Stomach smooth muscle (tissue), 2 donors: ENCODE measurements around the gene CFAP100.

Experiments
- H3K27ac ChIP-seq: one replicate; pipeline ENCODE4 v1.7.0; 2013; ENCODE audit warnings: mild to moderate bottlenecking, low read length, inconsistent platforms
- H3K27me3 ChIP-seq, 2 donors: one replicate each; pipeline ENCODE4 v1.7.0; 2013; ENCODE audit warnings: low read length in 2 of 2; ENCODE audit not compliant: insufficient read depth in 2 of 2, control insufficient read depth in 1 of 2
- H3K36me3 ChIP-seq, 2 donors: one replicate each; pipeline ENCODE4 v1.7.0; 2013; ENCODE audit warnings: low read length in 2 of 2; ENCODE audit not compliant: control insufficient read depth in 2 of 2, insufficient read depth in 2 of 2
- H3K4me1 ChIP-seq: one replicate; pipeline ENCODE4 v1.7.0; 2013; ENCODE audit warnings: low read length; ENCODE audit not compliant: control insufficient read depth, insufficient read depth
- H3K4me3 ChIP-seq, 2 donors: one replicate each; pipeline ENCODE4 v1.7.0; 2013; ENCODE audit warnings: low read length in 2 of 2
- H3K9ac ChIP-seq, 2 donors: one replicate each; pipeline ENCODE4 v1.7.0; 2013; ENCODE audit warnings: low read length in 2 of 2, mild to moderate bottlenecking in 1 of 2
- H3K9me3 ChIP-seq, 2 donors: one replicate each; pipeline ENCODE4 v1.7.0; 2013; ENCODE audit warnings: low read length in 2 of 2; ENCODE audit not compliant: control insufficient read depth in 2 of 2
- donor health status: healthy.
- donor health status: Pancreatic carcinoma.

CFAP100 gene

DNA sequence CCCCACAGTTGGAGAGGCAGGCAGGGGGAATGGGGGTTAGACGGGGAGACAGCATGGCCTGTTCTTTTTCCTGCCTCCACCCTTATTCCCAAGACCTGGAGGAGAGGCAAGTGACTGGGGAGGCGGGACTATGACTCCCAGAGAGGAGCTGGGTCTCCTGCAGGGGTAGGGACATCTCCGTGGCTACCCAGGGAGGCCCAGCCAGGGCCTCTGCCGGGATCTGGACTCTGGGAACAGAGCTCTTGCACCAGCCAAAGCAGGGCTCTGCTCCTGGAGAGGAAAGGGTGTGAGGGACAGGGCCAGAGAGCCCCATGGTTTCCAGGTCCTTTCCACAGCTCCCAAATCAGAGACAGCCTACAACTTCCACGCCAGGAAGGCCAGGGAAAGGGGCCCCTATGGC, 22.8 kb downstream of the CFAP100 start:
- Histone ChIP-seq H3K4me1 (no peaks in the 10 kb centered on the region), H3K27me3 (peaks cover 32% of the 10 kb centered on the region in 2 donors), H3K4me3 (no peak overlapping the region), H3K9ac (no peak overlapping the region), H3K9me3 (no peaks in the 10 kb centered on the region), H3K36me3 (no peaks in the 10 kb centered on the region), H3K27ac (no peak overlapping the region)

DNA sequence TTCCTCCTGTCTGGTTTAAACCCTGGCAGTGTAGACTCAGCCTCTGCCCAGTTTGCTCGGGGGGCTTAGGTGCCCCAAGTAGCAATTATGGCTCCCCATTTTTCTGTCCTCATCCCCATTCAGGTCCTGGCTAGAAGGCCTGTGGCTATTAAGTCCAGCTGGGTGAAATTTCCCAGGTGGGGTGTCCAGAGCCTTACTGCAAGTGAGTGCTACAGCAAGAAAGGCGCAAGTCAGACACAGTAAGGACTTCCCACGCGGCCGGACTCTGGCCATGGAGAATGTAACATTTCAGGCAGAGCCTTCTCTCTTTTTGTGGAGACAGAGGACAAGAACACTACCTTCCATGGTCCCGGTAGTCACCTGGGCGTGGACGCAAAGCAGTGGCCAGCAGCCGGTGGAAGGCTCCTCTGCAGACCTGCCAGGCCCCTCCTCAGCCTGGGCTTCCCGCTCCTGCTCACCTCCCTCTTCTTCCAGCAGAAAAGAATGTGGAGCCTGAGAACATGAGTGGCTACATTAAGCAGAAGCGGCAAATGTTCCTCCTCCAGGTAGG, 23.3 kb downstream of the CFAP100 start:
- Histone ChIP-seq H3K36me3 (no peaks in the 10 kb centered on the region), H3K9me3 (no peaks in the 10 kb centered on the region), H3K27ac (no peak overlapping the region), H3K9ac (no peak overlapping the region), H3K27me3 (peaks cover 32% of the 10 kb centered on the region in 2 donors), H3K4me3 (no peak overlapping the region), H3K4me1 (no peaks in the 10 kb centered on the region)

DNA sequence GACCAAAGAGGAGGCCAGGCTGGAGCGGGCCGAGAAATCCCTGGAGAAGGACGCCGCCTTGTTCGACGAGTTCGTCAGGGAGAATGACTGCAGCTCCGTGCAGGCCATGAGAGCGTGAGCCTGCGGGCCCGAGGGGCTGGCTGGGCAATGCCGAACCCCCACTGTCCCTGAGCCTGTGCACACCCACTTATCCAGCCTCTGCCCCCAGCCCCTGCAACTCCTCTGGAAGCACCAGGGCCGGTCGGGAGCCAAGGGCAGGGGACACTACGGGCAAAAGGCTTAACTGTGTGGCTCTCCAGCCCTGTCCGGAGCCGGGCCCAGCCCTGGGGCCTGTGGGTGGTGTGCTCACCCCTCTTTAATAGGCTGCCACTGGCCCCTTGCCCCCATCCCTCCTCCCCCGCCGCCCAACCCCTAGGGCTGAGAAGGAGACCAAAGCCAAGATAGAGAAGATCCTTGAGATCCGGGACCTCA, 24.0 kb downstream of the CFAP100 start:
- H3K4me1 ChIP-seq: no peaks in the 10 kb centered on the region
- no peak overlapping the region for H3K4me3 ChIP-seq
- peaks cover 32% of the 10 kb centered on the region in 2 donors for H3K27me3 ChIP-seq

DNA sequence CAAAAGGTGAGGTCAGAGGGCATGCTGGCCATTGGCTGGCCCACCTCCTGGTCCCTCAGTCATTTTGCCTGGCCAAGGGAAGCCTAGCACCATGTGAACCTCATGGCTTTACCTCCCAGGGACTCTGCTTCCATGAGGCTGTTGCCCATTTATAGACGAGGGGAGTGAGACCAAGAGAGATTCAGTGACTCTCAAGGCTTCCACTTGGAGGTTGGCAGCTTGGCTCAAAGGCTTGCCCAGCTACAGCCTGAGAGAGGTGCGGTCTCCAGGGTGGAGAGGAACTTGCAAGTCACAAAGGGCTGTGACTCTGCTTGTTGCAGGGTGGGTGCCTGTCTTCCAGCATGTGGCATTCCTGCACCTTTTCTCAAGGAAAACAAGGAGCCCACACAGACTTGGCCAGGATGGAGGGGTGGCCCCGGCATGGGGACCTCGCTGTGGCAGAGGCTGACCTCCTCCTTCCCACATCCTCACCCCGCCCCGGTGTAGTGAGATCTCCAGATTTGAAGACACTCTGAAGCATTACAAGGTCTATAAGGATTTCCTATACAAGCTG, 24.5 kb downstream of the CFAP100 start:
- H3K36me3 ChIP-seq: no peaks in the 10 kb centered on the region
- H3K27ac ChIP-seq: no peak overlapping the region
- peaks cover 30 to 32% of the 10 kb centered on the region in 2 donors for H3K27me3 ChIP-seq
- H3K4me3 ChIP-seq: no peak overlapping the region
- no peak overlapping the region for H3K9ac ChIP-seq
- H3K9me3 ChIP-seq: no peaks in the 10 kb centered on the region
- H3K4me1 ChIP-seq: no peaks in the 10 kb centered on the region

More for the DNA sequence above, 24.0 kb downstream of the CFAP100 start:
- Histone ChIP-seq H3K9me3 (no peaks in the 10 kb centered on the region), H3K36me3 (no peaks in the 10 kb centered on the region), H3K27ac (no peak overlapping the region), H3K9ac (no peak overlapping the region)

DNA sequence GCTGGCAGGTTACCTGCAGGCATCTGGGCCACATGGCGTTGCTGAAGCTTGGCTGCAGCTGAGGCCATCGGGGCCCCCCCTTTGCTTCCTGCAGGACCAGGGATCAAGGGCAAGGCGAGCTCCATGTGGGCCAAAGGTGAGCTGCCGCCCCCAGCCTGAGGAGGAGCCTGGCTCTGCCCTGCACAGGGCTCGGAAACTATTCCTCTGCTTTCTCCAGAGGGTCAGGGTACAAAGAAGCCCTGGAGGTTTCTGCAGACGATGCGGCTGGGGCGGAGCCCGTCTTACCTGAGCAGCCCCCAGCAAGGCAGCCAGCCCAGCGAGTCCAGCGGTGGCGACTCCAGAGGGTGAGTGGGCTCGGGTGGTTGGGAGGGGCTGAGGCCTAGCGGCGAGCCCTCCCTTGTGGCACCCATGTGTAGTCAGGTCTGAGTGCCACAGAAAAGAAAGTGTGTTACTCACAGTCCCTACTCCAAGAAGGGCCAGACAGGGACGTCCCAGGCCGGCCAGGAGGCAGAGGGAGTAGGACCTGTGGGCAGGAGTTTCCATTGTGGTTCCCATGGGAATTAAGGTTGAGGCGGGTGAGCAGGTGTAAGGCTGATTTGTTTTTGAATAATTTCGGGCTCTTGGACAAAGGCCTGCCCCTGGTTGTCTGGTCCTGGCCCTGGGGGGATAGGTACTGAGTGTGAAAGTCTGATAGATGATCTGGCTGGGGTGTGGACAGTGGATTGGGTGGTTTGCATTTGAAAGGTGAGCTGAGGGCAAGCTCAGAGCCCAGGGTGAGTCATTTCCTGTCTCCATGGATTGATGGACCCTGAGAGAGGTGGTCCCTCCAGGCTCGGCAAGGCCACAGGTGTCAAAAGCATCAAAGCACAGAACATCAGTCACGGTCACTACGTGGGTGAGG, 25.4 kb downstream of the CFAP100 start:
- Histone ChIP-seq H3K27me3 (peaks cover 22 to 27% of the 10 kb centered on the region in 2 donors), H3K4me3 (no peak overlapping the region), H3K27ac (no peak overlapping the region), H3K9ac (no peak overlapping the region), H3K4me1 (no peaks in the 10 kb centered on the region), H3K36me3 (peaks cover 0 to 3% of the 10 kb centered on the region in 2 donors), H3K9me3 (no peaks in the 10 kb centered on the region)

DNA sequence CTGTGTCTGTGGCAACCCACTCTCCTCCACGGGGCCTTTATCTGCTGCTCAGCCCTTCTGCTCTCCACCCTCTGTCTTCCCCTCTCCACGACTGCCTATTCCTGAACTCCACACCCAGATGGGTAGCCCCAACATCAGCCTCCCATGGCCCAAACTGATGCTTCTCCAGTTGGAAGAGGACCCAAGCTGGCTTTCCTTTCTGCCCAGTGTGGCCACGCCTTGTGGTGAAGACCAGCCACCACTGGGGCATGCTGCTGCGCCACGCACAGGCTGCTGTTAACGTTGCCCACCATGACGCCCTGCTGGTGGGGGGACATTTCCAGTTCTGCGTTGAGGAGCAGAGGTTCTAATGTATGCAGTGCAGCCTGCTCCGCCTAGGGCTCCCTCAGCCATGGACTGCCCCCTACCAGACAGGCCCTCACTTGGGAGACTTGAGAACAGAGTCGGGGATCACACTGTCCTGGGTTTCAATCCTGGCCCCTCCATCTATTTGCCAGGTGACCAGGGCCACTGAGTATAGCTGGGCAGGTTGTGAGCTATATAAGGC, 26.9 kb downstream of the CFAP100 start:
- Histone ChIP-seq H3K4me1 (no peaks in the 10 kb centered on the region), H3K36me3 (peaks cover 0 to 3% of the 10 kb centered on the region in 2 donors), H3K9me3 (peaks cover 3 to 6% of the 10 kb centered on the region in 2 donors)

DNA sequence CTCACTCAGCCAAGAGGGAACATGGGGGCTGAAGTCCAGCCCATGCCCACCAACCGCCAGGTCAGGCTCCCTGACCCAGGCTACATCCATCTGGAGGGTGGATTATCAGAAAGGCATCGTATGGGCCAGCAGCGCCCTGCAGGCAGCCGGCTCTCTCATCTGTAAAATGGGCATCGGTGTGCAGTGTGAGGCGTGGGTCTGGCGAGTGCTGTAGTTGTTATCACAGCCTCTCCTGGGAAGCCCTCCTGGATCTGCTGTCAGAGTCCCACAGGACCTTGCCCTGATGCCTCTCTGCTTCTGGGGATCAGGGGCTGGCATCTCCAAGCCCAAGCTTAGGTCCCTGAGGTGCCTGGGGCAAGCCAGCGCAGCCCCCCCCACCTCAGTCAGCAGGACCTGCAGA, 27.4 kb downstream of the CFAP100 start:
- Histone ChIP-seq H3K9me3 (peaks cover 3 to 6% of the 10 kb centered on the region in 2 donors), H3K27ac (no peak overlapping the region), H3K9ac (no peak overlapping the region), H3K4me1 (no peaks in the 10 kb centered on the region), H3K4me3 (no peak overlapping the region), H3K36me3 (peaks cover 0 to 3% of the 10 kb centered on the region in 2 donors), H3K27me3 (peaks cover 8 to 12% of the 10 kb centered on the region in 2 donors)

More for the DNA sequence above, 26.9 kb downstream of the CFAP100 start:
- Histone ChIP-seq H3K27me3 (peaks cover 11 to 16% of the 10 kb centered on the region in 2 donors), H3K4me3 (no peak overlapping the region), H3K9ac (no peak overlapping the region), H3K27ac (no peak overlapping the region)

DNA sequence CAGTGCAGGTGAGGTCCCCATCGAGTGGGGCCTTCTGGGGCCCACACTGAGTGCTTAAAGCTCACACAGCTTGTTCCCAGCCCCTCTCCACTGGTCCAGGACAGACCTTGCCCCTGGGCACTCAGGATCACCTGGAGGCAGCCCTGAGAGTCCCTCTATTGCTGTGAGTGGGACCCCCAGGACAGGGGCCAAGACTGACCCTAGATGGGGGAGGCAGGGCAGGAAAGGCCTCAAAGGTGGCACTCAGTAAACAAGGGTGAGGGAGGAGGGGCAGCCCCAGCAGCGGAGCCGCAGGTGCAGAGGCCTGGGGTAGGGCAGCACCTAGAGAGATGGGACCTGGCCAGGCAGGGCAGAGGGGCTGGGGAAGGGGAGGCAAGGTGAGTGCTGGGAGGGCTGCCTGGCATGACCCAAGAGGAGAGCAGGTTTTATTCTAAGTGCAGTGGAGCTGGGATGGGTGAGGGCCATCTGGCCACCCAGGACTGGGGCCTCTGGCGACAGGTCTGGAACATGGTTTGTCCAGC, 27.9 kb downstream of the CFAP100 start:
- no peak overlapping the region for H3K27ac ChIP-seq
- no peaks in the 10 kb centered on the region for H3K4me1 ChIP-seq
- peaks cover 3 to 8% of the 10 kb centered on the region in 2 donors for H3K9me3 ChIP-seq
- peaks cover 2 to 3% of the 10 kb centered on the region in 2 donors for H3K36me3 ChIP-seq
- H3K27me3 ChIP-seq: peaks cover 3 to 8% of the 10 kb centered on the region in 2 donors
- no peak overlapping the region for H3K9ac ChIP-seq
- H3K4me3 ChIP-seq: no peak overlapping the region

DNA sequence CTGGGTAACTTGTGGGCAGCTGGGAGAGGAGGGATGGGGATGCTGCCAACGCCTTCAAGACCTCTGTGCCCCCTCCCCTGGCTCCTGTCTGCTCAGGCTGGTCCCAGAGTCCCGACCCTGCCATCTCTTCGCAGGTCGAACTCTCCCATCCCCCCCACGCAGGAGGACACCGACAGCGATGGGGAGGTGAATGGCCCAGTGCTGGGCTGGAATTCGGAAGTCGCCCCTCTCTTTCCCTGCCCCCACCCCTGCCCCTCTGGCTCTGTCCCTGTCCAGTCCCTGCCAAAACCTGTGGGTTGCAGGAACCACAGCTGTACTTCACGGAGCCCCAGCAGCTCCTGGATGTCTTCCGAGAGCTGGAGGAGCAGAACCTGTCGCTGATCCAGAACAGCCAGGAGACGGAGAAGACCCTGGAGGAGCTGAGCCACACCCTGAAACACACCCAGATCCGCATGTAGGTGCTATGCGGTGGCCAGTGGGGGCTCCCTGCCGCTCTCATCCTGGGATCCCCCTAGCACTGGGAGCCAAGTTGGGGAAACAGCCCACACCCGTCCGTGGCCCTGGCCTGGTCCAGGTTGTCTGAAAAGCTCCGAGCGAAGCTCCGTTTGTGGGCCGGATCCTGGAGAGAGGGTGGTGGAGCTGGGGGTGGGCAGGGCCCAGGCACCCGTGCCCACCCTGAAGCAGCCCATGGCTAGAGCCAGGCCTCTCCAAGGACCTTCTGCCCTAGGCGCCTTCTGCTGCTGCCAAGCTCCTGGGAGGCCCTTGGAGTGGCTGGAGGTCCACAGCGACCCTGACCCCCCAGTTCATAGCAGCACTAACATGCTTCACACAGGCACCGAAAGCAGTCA, 28.7 kb downstream of the CFAP100 start:
- Histone ChIP-seq H3K4me1 (no peaks in the 10 kb centered on the region), H3K27me3 (peaks cover 3% of the 10 kb centered on the region in 2 donors), H3K4me3 (no peak overlapping the region), H3K36me3 (peaks cover 3% of the 10 kb centered on the region in 2 donors), H3K27ac (no peak overlapping the region), H3K9me3 (peaks cover 3 to 12% of the 10 kb centered on the region in 2 donors), H3K9ac (no peak overlapping the region)
